Panc1 (cell line): ENCODE data around the gene PTPRR. TPM values are rescaled to one million over a fixed set of nuclear protein-coding genes. Genes with fewer than 3 reads are reported as not detected.

Experiments used
- ATAC-seq: fragments of 200-7000 bp; cut with Tn5 transposase; 2 replicates; pipeline ENCODE4 v1.9.1; 2020; ENCODE audit warnings: mild to moderate bottlenecking, moderate library complexity
- BruUV-seq: library from RNA; stranded (reverse); fragments of 400-500 nt; replicated peaks from 2 replicates; lab custom pipeline; 2021; lab: Mats Ljungman, UMichigan
- CTCF ChIA-PET: fragments of 300-600 bp; sonication (Branson Sonifier 250); formaldehyde crosslinking; loops from one replicate; lab custom pipeline; 2022; ENCODE audit warnings: antibody characterized with exemption; lab: Charles Lee
- POLR2A ChIA-PET: fragments of 300-600 bp; sonication (Branson Sonifier 250); formaldehyde crosslinking; loops from one replicate; lab custom pipeline; 2022; ENCODE audit warnings: antibody characterized with exemption; lab: Charles Lee
- DNase-seq: peaks from one replicate; pipeline ENCODE4 v3.0.0-alpha.2; 2010; ENCODE audit warnings: low read depth, low spot score
- H3K27ac ChIP-seq: 2 replicates; pipeline ENCODE4 v1.5.1; 2011; ENCODE audit warnings: mild to moderate bottlenecking, low read length, inconsistent platforms
- H3K27me3 ChIP-seq: fragments of 200-500 bp; sonication (Bioruptor generic); 2 replicates; pipeline ENCODE4 v1.6.0; 2014; ENCODE audit warnings: low read length, inconsistent platforms; ENCODE audit not compliant: control insufficient read depth, insufficient read depth
- H3K36me3 ChIP-seq: fragments of 200-500 bp; sonication (Bioruptor generic); 2 replicates; pipeline ENCODE4 v1.5.1; 2014; ENCODE audit warnings: inconsistent platforms, mild to moderate bottlenecking, low read length, moderate library complexity; ENCODE audit not compliant: control insufficient read depth, insufficient read depth
- H3K4me1 ChIP-seq: 2 replicates; pipeline ENCODE4 v1.5.1; 2011; ENCODE audit warnings: inconsistent platforms, mild to moderate bottlenecking, low read length, moderate library complexity; ENCODE audit not compliant: control insufficient read depth, insufficient read depth
- H3K4me3 ChIP-seq, 2 experiments: 2 replicates each; pipeline ENCODE4 v1.5.1; 2011 to 2012; ENCODE audit warnings: low read depth in 2 of 2, low read length in 2 of 2, mild to moderate bottlenecking in 2 of 2, inconsistent platforms in 1 of 2, moderate library complexity in 1 of 2
- H3K9me3 ChIP-seq: fragments of 200-500 bp; sonication (Bioruptor generic); 2 replicates; pipeline ENCODE4 v1.5.1; 2014; ENCODE audit warnings: low read depth, mild to moderate bottlenecking, inconsistent platforms, low read length, moderate library complexity; ENCODE audit not compliant: control insufficient read depth, insufficient read depth
- POLR2AphosphoS5 ChIP-seq: IDR thresholded peaks from 2 replicates; pipeline ENCODE4 v1.6.1; 2012; ENCODE audit warnings: mild to moderate bottlenecking, low read depth, low read length, moderate library complexity
- SIN3A ChIP-seq: IDR thresholded peaks from 2 replicates; pipeline ENCODE4 v1.6.1; 2012; ENCODE audit warnings: low read depth, mild to moderate bottlenecking, low read length, moderate library complexity, borderline replicate concordance; ENCODE audit not compliant: insufficient read depth
- TCF7L2 ChIP-seq: IDR thresholded peaks from 2 replicates; pipeline ENCODE4 v1.6.1; 2011; ENCODE audit warnings: mild to moderate bottlenecking, low read depth, low read length, inconsistent platforms
- in situ Hi-C: cut with HindIII; loops from 2 replicates; pipeline ENCODE4 v1.10.0; 2016; ENCODE audit warnings: low sequenced_read_pairs, low pct_unique_long_range_greater_than_20kb
- intact Hi-C: fragments of 100-400 bp; cut with micrococcal nuclease; formaldehyde crosslinking; loops from one replicate; pipeline ENCODE4 v1.10.0; 2022; ENCODE audit not compliant: unreplicated experiment
- total RNA-seq: library from RNA; stranded (reverse); gene quantifications from one replicate; pipeline ENCODE4 v1.2.1, GENCODE V29; 2021; ENCODE audit not compliant: unreplicated experiment
- TF ChIP-seq, protein P1 (sequence below): fragments of 450-650 bp; IDR thresholded peaks from 2 replicates; pipeline ENCODE4 v1.5.1; 2017; ENCODE audit warnings: mild to moderate bottlenecking
- TF ChIP-seq, protein P2 (sequence below), 2 experiments: IDR thresholded peaks; 2 replicates each; pipeline ENCODE4 v1.6.1; 2011 to 2012; ENCODE audit warnings: low read depth in 2 of 2, control low read depth in 1 of 2, low read length in 1 of 2, mild to moderate bottlenecking in 1 of 2, moderate library complexity in 1 of 2; ENCODE audit not compliant: insufficient read depth in 1 of 2

The PTPRR gene
- total RNA-seq, 1 experiment from 2014 or later, result not detected

- no peaks in the 10 kb centered on the region for H3K36me3 ChIP-seq
- in situ Hi-C loops (no loop called here), intact Hi-C loops (no loop called here)
- ATAC-seq (no peak), DNase-seq (no peak)
- H3K27ac ChIP-seq, result no peak overlapping the region
- H3K9me3 ChIP-seq, result no peaks in the 10 kb centered on the region
- ChIA-PET CTCF (no interaction called here), POLR2A (no interaction called here)
- no peaks in the 10 kb centered on the region for H3K27me3 ChIP-seq
- H3K4me1 ChIP-seq, result no peaks in the 10 kb centered on the region
- TF ChIP-seq TCF7L2, result no peak
- TF ChIP-seq, protein P1, sequence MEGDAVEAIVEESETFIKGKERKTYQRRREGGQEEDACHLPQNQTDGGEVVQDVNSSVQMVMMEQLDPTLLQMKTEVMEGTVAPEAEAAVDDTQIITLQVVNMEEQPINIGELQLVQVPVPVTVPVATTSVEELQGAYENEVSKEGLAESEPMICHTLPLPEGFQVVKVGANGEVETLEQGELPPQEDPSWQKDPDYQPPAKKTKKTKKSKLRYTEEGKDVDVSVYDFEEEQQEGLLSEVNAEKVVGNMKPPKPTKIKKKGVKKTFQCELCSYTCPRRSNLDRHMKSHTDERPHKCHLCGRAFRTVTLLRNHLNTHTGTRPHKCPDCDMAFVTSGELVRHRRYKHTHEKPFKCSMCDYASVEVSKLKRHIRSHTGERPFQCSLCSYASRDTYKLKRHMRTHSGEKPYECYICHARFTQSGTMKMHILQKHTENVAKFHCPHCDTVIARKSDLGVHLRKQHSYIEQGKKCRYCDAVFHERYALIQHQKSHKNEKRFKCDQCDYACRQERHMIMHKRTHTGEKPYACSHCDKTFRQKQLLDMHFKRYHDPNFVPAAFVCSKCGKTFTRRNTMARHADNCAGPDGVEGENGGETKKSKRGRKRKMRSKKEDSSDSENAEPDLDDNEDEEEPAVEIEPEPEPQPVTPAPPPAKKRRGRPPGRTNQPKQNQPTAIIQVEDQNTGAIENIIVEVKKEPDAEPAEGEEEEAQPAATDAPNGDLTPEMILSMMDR, result no peak
- TF ChIP-seq, protein P2, sequence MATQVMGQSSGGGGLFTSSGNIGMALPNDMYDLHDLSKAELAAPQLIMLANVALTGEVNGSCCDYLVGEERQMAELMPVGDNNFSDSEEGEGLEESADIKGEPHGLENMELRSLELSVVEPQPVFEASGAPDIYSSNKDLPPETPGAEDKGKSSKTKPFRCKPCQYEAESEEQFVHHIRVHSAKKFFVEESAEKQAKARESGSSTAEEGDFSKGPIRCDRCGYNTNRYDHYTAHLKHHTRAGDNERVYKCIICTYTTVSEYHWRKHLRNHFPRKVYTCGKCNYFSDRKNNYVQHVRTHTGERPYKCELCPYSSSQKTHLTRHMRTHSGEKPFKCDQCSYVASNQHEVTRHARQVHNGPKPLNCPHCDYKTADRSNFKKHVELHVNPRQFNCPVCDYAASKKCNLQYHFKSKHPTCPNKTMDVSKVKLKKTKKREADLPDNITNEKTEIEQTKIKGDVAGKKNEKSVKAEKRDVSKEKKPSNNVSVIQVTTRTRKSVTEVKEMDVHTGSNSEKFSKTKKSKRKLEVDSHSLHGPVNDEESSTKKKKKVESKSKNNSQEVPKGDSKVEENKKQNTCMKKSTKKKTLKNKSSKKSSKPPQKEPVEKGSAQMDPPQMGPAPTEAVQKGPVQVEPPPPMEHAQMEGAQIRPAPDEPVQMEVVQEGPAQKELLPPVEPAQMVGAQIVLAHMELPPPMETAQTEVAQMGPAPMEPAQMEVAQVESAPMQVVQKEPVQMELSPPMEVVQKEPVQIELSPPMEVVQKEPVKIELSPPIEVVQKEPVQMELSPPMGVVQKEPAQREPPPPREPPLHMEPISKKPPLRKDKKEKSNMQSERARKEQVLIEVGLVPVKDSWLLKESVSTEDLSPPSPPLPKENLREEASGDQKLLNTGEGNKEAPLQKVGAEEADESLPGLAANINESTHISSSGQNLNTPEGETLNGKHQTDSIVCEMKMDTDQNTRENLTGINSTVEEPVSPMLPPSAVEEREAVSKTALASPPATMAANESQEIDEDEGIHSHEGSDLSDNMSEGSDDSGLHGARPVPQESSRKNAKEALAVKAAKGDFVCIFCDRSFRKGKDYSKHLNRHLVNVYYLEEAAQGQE (IDR thresholded peaks at IDR 0.05; ENCODE audit: insufficient read depth in 1 of 2, low read depth in 2 of 2, low read length in 1 of 2), result no peak
- BruUV-seq, result no TSS peak
- H3K4me3 ChIP-seq, result no peak overlapping the region
Observed at GRCh38 chr12:70883855-70884254, 36.7 kb downstream of the PTPRR start.

- no TSS peak for BruUV-seq
- CTCF ChIA-PET, result no interaction called here
- POLR2A ChIA-PET, result no interaction called here
Observed at GRCh38 chr12:70880744-70881143, 39.8 kb downstream of the PTPRR start.

More at GRCh38 chr12:70880744-70881143, 39.8 kb downstream of the PTPRR start:
- intact Hi-C loops (no loop called here), in situ Hi-C loops (no loop called here)
- H3K27ac ChIP-seq, result no peak overlapping the region
- H3K4me1 ChIP-seq, result no peaks in the 10 kb centered on the region
- ATAC-seq, result no peak
- no peak for DNase-seq
- H3K36me3 ChIP-seq, result no peaks in the 10 kb centered on the region
- no peak overlapping the region for H3K4me3 ChIP-seq
- no peaks in the 10 kb centered on the region for H3K27me3 ChIP-seq
- H3K9me3 ChIP-seq, result no peaks in the 10 kb centered on the region
- TF ChIP-seq TCF7L2, result no peak
- no peak for TF ChIP-seq SIN3A
- TF ChIP-seq, protein P2 (IDR thresholded peaks at IDR 0.05; ENCODE audit: insufficient read depth in 1 of 2, low read depth in 2 of 2, low read length in 1 of 2), result no peak
- no peak for TF ChIP-seq POLR2AphosphoS5
- TF ChIP-seq, protein P1, result no peak
